ENCODE measurements around the gene FAF2.

GRCh38 chr5:176528761-176529115 lies 80.6 kb downstream of the FAF2 start:
- TF ChIP-seq CTCF (IDR thresholded peaks at IDR 0.05) (no peak), POLR2A (IDR thresholded peaks at IDR 0.05) (no peak), POLR2AphosphoS5 (IDR thresholded peaks at IDR 0.05) (no peak)

All from gastroesophageal sphincter (tissue), 3 donors.